Kidney glomerular epithelial cell (primary cell): ENCODE measurements around the gene NSG2.

Source experiments
- DNase-seq: peaks from one replicate; lab custom pipeline; 2025; lab: John Stamatoyannopoulos, UW

NSG2 gene

DNA sequence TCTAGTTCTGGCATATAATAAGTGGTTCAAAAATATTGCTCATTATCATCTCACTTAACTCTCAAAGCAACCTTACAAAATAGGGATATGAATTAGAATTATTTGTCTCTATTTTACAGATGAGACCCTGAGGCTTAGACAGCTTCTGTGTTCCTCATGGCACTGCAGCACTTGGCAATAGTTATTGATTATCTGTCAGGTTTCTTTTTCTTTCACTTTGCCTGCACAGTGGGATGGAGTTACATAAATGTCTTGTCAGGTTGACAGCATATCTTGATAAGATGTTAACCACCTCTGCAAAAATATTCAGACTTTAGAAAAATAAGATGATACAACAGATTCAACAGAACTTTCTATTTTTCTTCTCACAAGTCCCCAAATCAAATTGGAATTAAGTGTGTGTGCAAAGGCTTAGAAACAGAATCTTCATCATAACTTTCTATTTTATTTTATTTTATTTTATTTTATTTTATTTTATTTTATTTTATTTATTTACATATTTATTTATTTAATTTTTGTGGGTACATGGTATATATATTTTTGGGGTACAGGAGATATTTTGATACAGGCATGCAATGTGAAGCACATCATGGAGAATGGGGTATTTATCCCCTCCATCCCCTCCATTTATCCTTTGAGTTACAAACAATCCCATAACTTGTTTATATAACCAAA lies 17.7 kb downstream of the NSG2 start:
- DNase-seq, result no peak

DNA sequence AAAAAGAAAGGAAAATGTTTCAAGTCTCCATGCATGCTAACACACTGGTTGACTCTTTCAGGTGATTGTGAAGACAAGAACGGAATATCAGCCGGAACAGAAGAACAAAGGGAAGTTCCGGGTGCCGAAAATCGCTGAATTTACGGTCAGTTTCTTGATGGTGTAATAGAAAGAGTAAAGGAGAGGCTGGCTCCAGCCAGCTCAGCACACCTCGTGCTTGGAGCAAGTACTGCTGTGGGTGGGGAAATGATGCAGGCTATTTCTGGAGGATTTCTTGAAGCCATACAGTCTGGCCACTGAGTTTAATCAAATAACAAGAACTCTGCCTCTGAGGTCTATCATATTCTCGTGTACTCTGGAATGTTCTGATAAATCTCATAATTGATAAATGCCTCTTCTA lies 18.7 kb downstream of the NSG2 start:
- DNase-seq, result no peak

DNA sequence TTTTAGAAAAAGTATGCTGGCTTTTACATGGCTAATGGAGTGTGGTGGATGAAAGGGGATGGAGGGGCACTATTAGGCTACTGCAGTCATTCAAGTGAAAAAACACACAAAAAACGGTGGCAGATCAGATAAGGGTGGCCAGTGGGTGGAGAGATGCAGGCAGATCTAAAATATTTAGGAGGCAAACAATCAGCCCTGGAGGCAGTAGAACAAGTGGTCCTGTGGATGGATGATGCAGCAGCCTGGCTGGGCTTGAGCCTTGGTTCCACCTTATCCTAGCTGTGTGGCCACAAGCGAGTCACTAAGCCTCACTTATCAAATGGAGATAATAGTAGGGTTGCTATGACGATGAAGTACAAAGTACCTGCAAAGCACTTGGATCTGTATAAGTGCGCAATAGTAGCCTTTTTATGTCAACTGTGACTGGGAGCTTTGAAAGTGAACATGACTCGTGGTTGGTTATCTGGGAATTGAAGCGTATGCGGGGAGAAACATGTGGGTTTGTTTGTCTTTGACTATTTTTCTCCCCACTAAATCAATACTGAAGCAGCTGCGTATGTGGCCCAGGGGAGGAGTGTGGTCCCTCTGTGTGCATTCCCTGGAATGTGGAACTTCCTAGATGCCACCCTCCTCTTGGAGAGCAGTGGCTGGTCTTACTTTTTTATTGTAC lies 20.2 kb downstream of the NSG2 start:
- DNase-seq, result no peak

DNA sequence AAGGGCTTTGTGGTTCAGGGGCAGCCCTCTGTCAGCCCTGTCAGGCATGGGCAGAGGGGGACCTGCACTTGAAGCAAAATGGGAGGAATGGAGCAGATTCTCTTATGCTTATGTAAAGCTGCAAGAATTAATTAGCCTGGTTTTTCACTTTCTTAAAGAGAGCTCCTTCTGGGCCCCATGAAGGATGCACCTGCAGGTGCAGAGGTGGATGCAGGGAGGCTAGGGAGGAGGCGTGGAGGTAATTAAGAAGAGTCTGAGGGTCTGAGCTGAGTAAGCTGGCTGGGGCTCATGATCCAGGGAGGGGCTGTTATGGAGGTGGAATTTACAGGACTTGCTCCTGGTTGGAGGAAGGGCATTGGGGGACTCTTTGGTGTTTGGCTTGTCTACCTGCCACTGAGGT lies 22.0 kb downstream of the NSG2 start:
- no peak for DNase-seq

DNA sequence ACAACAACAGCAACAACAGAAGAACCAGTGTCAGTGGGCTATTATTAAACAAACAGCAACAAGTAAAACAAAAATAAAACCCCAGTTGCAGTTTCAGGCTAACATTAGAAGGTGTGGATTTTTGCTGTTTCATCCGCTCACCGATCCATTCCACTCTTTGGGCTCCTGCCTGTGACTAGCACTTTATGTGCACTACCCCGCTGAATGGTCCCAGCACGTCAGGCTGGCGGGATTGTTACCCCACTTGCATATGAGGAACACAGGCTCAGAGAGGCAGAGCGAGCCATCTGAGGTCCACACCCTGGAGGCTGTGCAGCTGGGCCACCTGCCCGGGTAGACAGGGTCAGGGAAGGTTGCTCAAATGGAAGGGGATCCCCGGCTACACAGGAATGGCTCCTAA lies 26.0 kb downstream of the NSG2 start:
- no peak for DNase-seq

DNA sequence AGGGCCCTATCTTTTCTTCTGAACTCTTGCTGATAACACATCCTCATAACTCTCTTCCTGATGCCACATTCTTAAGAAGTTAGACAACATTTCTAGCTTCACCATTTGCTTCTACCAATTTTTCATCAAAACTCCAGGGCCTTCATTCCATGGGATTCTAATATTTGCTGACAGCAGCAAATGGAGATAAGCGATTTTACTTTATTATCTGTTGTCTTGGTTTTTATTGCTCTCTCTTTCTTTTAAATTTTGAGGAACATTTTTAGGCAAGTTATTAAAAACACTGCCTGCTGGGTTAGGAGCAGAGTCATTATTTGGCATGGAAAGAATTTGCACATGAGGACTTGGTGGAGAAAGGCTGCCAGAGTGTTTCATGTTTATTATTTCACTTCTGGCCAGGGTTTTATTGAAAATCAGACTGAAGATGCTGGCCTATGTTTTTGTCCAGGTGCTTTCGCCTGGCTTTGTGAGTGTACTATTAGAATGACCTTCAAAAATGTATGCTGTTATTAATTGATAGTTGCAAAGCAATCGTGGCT lies 27.7 kb downstream of the NSG2 start:
- no peak for DNase-seq

DNA sequence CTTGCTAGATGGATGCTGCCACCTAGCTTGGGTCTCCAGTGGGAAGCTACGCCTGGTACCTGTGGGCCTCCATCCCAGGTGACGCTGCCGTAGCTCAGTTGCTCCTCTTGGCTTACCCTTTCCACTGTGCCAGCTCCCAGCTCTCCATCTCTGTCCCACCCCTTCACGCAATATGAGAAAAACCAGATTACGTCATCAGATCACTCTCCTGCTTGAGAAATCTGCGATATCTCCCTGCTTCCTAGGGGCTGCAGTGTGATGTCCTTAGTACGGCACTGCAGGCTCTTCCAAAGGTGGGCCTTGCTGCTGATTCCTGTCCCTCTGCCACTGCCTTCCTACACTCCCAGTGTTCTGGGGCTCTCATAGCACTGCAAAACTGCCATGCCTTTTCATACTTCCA lies 28.9 kb downstream of the NSG2 start:
- DNase-seq, result no peak

DNA sequence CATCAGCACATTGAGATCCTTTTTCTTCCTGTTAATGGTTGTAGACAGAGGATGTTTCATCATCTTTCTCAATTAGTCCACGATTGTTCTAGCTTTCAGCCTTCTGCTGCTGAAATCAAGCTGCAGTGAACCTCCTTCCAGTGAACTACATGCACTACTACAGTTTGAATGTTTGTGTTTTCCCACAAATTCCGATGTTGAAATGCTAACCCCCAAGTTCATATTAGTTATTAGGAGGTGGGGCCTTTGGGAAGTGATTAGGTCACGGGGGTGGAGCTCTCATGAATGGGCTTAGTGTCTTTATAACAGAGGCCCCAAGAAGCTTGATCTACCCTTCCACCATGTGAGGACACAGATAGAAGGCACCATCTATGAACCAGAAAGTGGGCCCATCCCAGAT lies 32.9 kb downstream of the NSG2 start:
- DNase-seq, result no peak

DNA sequence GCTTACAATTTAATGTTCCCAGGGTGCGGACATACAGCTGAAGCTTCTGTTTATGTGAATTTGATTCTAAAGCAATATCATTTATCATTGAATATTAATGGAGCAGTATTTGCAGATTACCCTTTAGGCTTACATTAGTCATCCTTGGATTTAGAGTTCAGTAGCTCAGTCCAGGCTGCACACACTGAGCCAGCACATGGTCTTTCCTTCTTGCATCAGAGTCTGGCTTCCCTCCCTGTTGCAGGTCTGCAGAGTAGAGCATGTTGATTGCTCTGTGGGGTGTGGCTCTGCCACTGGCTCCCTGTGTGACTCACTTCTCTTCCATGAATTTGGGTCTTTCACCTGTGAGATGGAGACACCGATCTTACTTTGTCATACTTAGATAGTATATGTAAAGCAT lies 36.8 kb downstream of the NSG2 start:
- DNase-seq, result no peak

DNA sequence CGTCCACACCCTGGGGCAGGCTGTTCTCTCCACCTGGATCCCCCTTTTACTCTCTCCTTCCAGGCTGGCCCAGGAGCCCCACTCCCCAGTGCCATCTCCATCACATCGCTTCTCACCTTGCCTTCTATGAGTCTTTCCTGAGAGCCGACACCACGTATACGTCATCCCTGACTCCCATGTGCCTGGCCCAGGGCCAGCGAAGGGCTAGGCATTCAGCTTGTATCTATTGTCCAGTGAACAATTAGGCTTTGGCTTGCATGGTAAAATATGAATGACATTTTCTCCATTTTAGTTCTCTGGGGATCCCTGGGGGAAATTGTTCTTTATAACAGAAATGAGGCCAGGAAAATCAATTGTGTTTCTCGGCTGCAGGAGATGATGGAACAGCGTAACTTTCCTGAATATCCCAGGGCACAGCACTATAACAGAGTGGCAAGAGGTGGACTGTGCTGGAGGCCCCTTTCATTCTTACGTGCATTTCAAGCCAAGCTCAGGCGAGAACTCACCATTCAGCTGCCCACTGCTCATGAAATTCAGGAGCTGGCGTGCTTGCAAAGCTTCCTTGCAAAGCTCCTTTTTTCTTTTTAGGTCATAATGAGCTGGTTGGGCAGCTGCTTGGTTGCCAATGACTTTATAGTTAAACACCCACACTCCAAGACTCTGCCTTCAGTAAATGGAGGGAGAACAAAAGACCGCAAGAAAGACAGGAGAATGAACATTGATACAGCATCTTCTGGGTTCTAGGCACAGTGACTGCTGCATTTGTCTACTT lies 37.7 kb downstream of the NSG2 start:
- no peak for DNase-seq

DNA sequence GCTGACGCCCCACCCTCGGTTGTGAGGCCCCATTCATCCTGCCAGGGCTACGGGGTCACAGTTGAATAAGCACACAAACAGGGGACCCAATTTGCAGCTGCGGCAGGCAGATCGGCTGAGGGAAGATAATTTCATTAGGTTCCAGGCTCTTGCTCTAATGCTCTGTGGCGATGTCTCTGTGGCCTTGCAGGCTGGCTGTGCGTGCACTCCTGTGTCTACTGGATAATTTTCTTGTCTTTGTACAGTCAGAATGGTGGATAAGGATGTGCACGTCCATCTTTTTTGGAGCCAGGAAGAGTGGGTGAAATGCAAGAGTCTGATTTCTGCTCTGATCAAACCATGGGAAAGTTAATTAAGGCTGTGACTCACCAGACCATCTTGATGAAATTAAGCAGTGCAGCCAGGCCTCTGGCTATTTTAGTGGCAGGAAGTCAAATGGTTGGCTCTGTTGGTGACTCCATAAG lies 39.2 kb downstream of the NSG2 start:
- no peak for DNase-seq

DNA sequence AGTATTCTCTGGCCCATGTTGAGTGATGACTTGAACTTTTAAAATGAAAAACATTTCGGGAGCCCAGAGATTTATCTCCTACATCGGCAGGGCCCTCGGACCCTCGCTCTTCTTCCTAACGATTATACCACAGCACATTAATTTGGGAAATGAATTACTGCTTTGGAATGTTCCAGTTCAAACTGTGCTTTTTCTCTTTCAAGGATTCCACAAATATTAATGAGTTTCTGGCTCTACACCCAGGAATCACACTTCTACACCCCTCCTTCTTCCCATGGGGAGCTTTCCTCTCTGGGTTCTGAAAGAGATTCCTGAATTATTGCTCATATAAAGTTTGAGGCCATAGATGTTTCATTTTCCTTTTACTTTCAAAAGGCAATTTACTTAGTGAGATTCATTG lies 41.2 kb downstream of the NSG2 start:
- no peak for DNase-seq

DNA sequence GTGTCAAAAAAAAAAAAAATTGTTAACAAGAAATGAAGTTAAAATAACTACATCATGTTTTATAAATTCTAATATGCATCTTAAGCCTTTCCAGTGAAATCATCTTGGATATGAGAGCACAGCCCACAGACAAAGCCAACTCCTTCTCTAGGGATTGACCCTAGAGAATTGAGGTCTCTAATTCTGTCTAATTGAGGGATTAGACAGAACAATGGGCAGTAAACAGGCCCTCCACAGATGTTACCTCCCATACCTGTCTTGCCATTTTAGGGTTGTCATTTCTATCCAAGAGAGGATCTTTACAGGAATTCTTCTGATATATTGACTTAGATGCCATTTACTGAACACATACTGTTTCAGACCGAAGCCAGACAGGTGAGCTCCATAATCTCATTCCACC lies 42.3 kb downstream of the NSG2 start:
- no peak for DNase-seq

DNA sequence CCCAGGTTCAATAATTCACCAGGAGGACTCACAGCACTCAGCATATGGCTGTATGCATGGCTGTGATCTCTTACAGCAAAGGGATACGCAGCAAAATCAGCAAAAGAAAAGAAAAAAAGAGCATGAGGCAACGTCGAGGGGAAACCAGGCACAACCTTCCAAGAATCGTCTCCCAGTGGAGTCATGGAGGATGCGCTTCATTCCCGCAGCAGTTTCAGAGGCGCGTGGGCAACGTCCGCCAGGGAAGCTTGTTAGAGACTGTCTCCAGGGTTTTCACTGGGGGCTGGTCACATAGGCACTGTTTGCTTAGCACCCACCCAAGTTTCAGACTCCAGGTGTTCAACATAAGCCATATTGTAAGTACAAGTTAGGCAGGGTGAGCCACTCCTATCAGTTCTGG lies 44.6 kb downstream of the NSG2 start:
- no peak for DNase-seq

DNA sequence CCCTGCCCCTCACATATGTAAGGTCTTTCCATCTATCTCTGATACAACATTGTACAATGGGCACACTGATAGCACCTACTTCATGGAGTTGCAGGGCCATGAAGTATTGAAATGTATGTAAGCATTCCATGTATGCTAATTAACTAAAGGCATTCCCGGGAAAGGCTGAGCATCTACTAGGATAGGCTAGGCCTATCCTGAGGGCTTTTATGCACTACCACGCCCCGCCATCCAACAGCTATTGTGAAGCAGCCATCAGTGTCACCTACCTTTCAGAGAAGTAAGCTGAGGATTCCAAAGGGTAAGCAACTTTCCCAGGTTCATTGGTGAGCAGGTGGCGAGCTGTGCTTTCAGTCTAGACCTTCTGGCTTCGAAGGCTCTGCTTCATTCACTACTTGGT lies 47.6 kb downstream of the NSG2 start:
- no peak for DNase-seq

DNA sequence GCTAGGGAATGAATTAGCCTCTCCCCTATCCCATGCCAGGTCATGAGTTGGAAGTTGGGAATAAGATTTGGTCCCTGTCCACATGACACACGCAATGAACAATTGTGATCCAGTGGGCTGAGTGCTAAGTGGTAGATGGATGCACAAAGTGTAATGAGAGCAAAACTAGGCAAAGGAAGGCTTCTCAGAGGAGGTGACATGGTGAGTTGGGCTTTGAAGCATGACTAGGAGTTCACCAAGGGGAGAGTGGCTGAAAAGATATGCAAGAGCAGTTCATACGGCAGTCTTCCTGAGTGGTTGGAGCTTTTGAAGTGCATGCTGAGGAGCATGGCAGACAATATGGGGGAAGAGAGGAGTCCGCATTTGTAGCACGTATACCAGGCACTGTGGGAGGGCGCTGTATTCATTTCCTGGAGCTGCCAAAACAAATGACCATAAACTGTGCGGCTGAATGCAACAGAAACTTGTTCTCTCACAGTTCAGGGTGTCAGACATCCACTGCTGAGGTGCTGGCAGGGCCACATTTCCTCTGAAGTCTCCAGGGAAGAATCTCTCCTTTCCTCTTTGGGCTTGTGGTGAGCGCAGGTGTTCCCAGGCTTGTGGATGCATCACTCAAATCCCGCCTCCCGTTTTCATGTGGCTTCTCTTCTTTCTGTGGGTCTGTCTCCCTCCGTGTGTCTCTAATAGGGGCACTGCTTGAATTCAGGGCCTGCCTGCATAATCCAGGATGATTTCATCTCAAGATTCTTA lies 49.5 kb downstream of the NSG2 start:
- no peak for DNase-seq

DNA sequence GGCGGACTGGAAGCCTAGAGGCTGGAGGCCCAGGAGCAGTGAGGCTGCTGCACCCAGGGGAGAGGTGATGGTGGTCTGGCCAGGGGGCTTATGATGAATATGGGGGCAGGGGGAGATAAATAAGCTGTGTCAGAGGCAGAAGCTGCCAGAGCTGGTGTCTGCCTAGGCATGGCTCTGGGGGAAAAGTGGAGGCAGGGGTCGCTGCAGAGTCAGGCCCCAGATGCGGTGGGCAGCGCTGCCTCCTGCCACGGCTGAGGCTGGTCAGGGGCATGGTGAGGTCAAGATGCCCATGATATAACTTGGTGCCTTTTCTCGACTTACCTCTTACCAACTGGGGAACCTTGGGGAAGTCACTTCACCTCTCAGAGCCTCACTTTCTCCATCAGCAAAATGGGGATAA lies 51.1 kb downstream of the NSG2 start:
- no peak for DNase-seq

DNA sequence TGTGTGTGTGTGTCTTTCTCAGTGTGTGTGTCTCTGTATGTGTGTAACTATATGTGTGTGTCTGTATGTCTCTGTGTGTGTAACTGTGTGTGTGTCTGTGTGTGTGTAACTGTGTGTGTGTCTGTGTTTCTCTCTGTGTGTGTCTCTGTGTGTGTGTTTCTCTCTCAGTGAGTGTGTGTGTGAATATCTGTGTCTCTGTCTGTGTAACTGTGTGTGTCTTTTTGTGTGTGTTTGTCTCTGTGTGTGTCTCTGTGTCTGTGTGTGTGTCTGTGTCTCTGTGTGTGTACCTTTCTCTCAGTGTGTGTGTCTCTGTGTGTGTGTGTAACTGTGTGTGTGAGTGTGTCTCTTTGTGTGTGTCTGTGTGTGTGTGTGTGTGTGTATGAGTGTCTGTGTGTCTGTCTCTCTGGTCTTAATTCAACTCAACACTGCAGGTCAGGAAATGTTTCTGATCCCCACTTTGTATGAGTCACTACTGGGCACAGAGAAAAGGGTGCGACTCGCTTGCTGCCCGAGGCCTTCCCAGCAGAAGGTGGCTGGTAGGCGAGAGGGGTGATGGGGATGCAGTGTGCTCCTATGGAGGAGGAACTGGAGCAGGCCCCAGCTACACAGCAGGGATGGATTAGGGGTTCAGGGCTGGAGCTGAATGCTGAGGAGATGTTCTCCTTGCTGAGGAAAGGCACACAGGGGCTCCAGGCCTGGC lies 52.1 kb downstream of the NSG2 start:
- no peak for DNase-seq

DNA sequence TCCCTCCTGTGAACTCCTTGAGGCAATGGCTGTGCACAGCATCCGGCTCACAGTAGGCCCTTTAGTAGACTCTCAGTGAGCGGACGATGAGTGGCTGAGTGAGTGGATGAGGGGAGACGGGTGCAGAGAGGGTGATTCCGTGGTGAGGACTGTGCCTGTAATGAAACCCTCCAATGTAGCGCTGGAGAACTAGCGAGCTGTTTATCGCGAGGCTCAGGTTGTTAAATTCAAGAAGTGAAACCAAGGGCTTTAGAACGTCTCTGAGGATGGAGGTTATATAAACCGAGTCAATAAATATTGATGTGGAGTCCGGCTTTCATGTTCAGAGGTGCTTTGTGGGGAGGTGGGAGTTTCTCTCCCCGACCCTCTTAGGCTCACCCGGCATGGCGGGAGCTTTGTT lies 53.2 kb downstream of the NSG2 start:
- DNase-seq, result no peak

DNA sequence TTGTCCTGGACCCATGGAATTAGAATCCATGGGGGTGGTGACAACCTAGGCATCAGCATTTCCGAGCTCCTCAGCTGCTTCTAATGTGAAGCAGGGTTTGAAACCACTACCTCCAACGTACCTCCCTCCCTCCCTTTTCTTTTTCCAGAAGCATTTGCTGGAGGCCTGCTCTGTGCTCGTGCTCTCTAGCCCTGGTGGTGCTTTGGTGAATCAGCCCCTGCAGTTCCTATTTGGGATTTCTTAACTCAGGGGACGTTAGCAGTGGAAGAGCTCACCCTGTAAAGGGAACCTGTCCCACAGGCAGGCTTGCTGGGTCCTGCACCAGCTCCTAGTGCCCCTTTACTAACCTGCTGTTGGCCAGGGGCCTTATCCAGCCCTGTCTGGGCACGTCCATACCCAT lies 55.0 kb downstream of the NSG2 start:
- DNase-seq, result no peak

DNA sequence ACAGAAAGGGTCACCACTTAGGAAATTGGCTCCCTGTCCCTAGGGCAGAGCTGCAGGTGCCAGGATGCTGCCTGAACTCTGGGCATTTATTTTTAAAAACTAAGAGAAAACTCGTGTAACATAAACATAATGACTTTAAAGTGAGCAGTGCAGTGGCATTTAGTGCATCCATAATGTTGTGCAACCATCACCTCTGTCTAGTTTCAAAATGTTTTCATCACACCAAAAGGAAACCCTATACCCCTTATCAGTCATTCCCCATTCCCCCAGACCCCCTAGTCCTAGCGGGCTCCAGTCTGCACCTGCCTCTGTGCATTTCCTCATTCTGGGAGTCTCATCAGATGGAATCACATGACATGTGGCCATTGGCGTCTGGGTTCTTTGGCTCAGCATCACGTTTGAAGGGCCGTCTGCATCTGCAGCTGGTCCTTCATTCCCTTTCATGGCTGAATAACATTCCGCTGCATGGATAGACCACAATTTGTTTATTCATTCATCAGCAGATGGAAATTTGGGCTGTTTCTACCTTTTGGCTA lies 55.8 kb downstream of the NSG2 start:
- no peak for DNase-seq
